Measurements from ENCODE around the gene LINGO4.

Gene LINGO4

DNA sequence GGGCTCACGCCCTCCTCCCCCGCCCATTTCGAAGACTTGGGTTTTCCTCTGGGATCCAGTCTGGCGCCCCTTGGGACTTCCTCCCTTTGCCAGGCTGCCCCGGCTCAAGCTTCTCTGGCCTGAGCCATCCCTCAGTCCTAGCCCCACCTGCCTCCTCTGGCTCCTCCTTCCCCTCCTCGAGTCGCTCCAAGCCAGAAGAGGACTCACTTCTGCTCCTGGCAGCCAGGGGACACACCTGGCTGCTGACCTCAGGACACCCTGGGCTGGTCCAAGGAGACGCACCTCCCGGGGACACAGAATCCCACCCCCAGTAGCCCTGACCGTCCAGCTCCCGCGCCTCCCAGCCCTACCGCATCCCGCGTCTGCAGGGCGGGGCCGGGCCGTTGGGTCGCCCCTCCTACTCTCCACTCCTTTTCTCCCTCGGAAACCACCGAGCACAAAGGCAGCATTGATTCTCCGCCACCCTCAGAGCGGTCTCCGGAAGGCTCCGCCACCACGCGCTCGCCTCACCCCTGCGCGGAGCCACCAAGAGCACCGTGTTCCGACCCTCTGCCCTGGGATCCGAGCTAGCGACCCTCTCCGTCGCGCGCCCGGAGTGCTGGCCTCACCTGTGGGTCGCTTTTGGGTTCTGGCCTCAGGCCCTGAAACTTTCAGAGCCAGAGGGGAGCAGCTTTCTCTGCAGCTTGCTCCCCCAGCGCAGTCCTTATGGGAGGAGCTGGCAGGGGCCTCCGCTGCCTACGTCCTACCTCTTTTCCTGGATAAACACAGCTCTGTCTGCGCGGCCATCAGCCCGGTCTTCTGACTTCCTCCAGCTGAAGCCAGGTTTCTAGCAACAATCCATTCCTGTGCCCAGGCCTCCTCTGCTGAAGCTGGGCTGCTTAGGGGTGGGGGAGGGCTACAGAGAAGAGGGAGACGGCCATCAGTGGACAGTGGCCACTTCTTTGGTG is 34.5 kb upstream of the LINGO4 start, which contains the start of gene C2CD4D:
C2CD4D (minus strand) TSS at position 364 of the 947 bp plus-strand sequence. CDS start 831 bp downstream, outside the sequence.
- no peak for DNase-seq
- no peak for TF ChIP-seq POLR2A (IDR thresholded peaks at IDR 0.05; ENCODE audit: low read length)
- no peak for TF ChIP-seq GATA1 (IDR thresholded peaks at IDR 0.05; ENCODE audit: low read depth, low read length)

DNA sequence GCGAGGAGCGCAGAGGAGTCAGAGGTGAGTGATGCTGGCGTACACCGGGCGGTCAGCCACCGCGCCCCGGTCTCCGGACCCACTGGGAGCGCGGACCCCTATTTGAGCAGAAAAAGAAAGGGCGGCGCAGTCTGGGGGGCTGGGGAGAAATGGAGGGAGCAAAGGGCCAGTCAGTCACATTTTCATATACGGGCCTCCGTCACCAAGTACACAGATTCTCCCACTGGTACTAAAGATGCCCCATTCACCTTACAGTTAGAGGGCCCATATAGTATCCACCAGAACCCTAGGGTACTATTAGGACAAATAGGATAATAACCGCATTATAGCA is 33.8 kb upstream of the LINGO4 start:
- no peak for DNase-seq
- TF ChIP-seq POLR2A (IDR thresholded peaks at IDR 0.05; ENCODE audit: low read length): no peak
- TF ChIP-seq GATA1 (IDR thresholded peaks at IDR 0.05; ENCODE audit: low read depth, low read length): no peak

DNA sequence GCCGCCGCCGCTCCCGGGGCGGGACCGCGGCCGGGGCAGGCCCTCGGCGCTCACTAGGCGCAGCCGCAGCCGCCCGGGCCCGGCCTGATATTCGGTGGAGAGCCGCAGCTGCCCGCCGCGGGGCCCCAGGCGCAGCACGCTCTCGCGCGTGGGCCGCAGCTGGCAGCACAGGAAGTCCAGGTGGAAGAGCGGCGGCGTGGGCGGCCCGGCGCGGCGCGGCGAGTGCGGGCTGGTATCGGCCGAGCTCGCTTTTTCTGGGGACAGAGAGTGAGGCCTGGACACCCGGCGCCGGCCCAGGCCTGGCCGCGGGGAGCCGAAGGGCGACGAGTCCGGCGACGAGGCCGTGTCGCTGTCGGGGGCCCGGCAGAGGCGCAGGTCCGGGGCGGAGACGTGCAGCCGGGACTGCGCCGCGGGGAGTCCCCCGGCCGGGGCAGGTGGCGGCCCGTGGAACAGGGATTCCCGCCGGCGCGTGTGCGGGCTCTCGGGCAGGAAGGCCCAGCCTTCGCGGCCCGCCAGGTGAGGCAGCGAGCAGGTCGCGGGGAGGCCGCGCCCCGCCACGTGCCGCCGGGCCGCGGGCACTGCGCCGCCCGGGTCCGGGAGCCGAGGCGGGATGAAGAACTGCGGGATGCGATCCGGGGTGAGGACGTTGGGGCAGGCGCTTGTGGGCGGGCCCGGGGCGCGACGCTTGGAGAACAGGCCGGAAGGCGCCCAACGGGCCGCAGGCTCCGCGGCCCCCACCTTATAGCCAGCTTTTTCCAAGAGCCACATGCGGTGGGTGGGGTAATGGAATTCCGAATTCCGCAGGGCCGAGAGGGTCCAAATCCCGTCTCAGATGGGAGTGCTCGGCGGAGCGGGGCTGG is 33.2 kb upstream of the LINGO4 start:
- no peak for TF ChIP-seq GATA1 (IDR thresholded peaks at IDR 0.05; ENCODE audit: low read depth, low read length)
- TF ChIP-seq POLR2A (IDR thresholded peaks at IDR 0.05; ENCODE audit: low read length): no peak
- DNase-seq: peak; percentile 17 to 18

- TF ChIP-seq POLR2A (IDR thresholded peaks at IDR 0.05; ENCODE audit: low read length) (no peak), GATA1 (IDR thresholded peaks at IDR 0.05; ENCODE audit: low read depth, low read length) (no peak)
- no peak for DNase-seq
These were observed 32.6 kb upstream of the LINGO4 start for GRCh38 chr1:151837884-151838221.

DNA sequence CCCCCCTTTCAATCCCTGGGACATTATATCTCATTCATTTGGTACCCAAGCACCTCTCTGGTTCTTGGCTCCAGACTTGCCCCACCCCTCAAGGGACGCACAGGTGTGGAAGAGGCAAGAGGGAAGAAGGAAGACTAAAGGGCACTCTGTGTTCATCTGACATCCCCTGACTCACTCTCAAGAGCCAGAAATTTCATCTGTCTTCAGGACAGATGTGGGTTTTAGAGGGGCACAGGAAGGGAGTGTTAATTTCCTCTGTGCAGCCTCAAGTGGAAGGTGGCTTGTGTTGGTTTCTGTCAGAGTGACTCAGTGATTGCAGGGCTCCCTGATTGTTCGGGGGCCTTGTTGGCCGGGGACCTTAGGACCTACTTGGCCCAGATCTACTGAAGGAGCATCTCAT is 32.0 kb upstream of the LINGO4 start:
- no peak for DNase-seq
- TF ChIP-seq GATA1 (IDR thresholded peaks at IDR 0.05; ENCODE audit: low read depth, low read length) (no peak), POLR2A (IDR thresholded peaks at IDR 0.05; ENCODE audit: low read length) (no peak)

DNA sequence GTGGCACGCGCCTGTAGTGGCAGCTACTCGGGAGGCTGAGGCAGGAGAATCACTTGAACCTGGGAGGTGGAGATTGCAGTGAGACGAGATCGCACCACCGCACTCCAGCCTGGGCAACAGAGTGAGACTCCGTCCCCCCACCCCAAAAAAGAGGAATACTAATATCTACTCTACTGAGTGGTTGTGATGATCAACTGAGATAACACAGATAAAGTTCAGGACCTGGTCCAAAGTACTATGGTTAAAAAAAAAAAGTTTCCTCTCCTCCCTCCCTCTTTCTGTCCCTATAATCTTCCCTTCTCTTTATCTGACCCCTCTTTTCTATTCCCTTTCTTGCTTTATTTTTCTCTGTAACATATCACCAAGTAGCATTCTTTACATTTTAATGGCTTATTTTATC is 30.4 kb upstream of the LINGO4 start:
- TF ChIP-seq POLR2A (IDR thresholded peaks at IDR 0.05; ENCODE audit: low read length) (no peak), GATA1 (IDR thresholded peaks at IDR 0.05; ENCODE audit: low read depth, low read length) (no peak)
- DNase-seq: no peak

- no peak for DNase-seq
- TF ChIP-seq GATA1 (IDR thresholded peaks at IDR 0.05; ENCODE audit: low read depth, low read length) (no peak), POLR2A (IDR thresholded peaks at IDR 0.05; ENCODE audit: low read length) (no peak)
These were observed 29.0 kb upstream of the LINGO4 start for GRCh38 chr1:151834239-151834638.

DNA sequence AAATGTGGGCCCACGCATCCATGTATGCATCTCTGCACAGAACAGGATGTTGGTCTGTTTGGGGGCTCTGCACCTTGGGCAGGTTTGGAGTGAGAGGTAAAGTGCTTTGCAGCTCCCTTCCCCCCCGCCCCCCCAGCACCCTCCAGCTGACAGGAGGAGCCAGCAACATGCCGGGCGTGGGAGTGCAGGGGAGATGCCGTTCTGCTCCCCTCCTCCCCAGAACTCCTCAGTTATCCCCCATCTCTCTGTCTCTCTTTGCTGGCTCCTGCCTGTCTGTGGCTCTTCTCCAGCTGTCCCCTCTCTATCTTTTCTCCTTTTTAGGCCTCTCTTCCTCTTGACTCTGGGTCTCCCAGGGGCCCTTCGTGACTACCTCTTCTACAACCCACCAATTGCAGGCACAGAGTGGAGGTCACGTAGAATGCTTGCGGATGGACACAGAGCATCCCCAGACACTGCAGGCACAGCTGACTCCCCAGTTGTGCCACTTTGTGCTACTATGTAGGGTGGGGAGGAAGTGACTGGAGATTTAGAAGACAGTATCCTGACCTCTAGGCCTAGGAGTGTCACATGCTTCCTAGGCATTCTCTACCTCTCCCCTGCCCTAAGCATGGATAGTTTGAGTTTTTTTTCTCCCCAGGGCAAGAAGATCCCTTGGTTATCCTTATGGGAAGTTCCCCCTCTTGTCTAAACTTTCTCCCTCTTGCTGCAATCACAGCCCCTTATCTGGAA is 28.1 kb upstream of the LINGO4 start:
- no peak for TF ChIP-seq GATA1 (IDR thresholded peaks at IDR 0.05; ENCODE audit: low read depth, low read length)
- TF ChIP-seq POLR2A (IDR thresholded peaks at IDR 0.05; ENCODE audit: low read length): no peak
- DNase-seq: no peak

DNA sequence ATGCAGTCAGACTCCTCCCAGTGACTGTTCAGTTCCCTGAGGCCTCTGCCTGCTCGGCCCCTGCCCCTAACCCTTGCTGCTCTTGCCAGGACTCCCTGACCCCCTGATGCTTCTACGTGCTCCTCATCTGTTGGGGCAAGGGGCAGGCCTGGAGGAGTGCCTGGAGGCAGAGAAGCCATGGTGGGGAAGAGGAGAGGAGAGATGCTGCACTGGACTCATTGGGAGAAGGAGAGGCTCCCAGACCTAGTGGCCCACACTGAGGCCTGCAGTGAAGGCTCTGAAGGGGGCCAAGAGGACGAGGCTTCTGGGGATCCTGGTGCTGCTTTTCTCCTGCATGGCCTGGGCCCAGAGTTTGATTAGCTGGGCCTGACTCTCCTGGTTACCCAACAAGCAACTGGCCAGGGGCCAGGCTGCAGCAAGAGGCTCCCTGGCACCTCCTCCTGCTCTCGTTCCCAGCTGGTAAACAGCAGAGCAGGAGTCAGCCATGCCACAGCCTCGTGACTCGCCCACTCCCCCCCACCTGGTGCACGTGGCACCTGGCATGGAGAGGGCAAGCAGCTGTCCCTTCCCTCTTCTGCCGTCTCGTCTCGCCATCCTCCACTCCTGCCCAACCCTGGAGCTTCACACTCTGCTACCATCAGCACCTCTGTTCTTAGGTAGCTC is 27.2 kb upstream of the LINGO4 start:
- TF ChIP-seq POLR2A (IDR thresholded peaks at IDR 0.05; ENCODE audit: low read length) (no peak), GATA1 (IDR thresholded peaks at IDR 0.05; ENCODE audit: low read depth, low read length) (no peak)
- DNase-seq: no peak

- TF ChIP-seq POLR2A (IDR thresholded peaks at IDR 0.05; ENCODE audit: low read length) (no peak), GATA1 (IDR thresholded peaks at IDR 0.05; ENCODE audit: low read depth, low read length) (no peak)
- no peak for DNase-seq
These were observed 26.4 kb upstream of the LINGO4 start, which contains the start of gene RORC for GRCh38 chr1:151831605-151832004. TSS of gene RORC (minus strand) at chr1:151831802. CDS start at chr1:151831764, 38 bp downstream.

DNA sequence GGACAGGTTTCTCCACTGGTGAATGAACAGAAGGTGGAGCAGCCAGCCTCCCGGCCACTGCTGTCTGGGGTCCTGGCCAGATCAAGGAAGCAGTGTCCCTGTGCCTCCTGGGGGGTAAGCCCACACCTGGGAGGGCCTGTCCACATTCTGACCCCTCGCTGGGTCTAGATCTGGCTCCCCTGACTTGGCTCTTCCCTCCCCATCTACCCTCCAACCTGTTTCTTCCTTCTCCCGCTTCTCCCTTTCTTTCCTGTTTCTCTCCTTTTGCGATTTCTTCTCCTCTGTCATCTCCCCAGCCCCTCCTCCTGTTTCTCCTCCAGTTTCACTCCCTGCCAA is 26.0 kb upstream of the LINGO4 start:
- TF ChIP-seq POLR2A (IDR thresholded peaks at IDR 0.05; ENCODE audit: low read length) (no peak), GATA1 (IDR thresholded peaks at IDR 0.05; ENCODE audit: low read depth, low read length) (no peak)
- DNase-seq: no peak

DNA sequence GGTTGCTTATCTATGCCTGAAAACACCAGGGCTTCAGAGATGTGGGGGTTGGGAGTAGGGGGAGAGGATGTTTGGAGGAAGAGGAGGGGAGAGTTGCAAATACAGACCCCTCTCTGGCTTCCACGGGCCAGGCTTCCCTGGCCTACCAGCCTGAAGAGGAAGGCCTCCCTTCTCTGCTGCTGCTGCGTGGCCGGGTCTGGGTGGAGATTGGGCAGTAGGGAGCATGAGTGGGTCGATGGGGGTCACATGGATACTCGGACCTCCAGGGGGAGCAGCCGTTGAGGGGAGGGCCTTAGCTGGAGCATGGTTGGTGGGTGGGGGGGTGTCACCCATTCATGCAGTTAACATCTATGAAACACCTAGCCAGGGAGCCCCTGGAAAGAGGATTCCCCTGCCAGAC is 24.8 kb upstream of the LINGO4 start:
- no peak for DNase-seq
- no peak for TF ChIP-seq GATA1 (IDR thresholded peaks at IDR 0.05; ENCODE audit: low read depth, low read length)
- no peak for TF ChIP-seq POLR2A (IDR thresholded peaks at IDR 0.05; ENCODE audit: low read length)

DNA sequence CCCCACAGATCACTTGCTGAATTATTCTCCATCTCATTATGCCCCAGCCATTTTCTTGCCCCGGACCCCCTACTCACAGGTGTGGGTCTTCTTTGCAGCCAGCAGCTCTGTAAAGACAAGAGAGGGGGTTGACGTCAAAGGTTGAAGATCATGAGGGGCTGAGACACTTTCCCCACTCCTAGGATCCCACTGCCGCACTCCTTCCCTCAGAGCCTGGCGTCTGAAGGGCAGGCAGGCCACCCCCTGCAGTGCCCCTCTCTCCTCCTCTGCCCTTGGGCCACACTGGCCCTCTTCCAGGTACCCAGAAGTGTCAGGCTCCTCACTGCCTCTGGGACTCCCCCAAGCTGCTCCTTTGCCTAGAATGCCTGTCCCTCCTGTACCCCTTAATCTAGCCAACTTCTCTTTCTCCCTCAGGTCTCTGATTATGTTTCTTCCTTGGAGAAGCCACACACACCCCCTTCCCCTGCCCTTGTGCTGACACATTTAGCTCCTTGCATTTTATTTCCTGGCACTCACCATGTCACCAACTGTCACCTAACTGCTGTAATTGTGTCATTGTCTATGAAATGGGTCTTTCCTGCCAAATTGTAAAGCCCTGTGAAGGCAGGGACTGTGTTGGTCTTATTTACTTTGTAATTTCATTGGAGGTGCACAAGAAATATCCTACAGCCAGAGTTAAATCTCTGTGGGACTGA is 24.3 kb upstream of the LINGO4 start:
- TF ChIP-seq GATA1 (IDR thresholded peaks at IDR 0.05; ENCODE audit: low read depth, low read length) (no peak), POLR2A (IDR thresholded peaks at IDR 0.05; ENCODE audit: low read length) (no peak)
- DNase-seq: no peak

Measured in erythroblast (primary cell).